K562 (cell line): ENCODE measurements around the gene OR8B8. TPM values are rescaled to one million over a fixed set of nuclear protein-coding genes. Genes with fewer than 3 reads are reported as not detected.
A peak's percentile ranks its signal among the peaks of the same experiment; 100 is the strongest.

ENCODE experiments used
- ATAC-seq: fragments of 200-7000 bp; cut with Tn5 transposase; 3 replicates; pipeline ENCODE4 v1.9.1; 2020; ENCODE audit warnings: moderate library complexity
- BruUV-seq: library from RNA; stranded (reverse); fragments of 400-500 nt; replicated peaks from 2 replicates; lab custom pipeline; 2021; lab: Mats Ljungman, UMichigan
- CTCF ChIA-PET: fragments of 300-600 bp; formaldehyde crosslinking; extraction: SDS; loops from one replicate; lab custom pipeline; 2021; ENCODE audit warnings: low intra/inter-chr PET ratio; lab: Yijun Ruan, JAX
- POLR2A ChIA-PET: fragments of 300-600, 350-650 bp; sonication (Branson Sonifier 250); formaldehyde crosslinking; extraction: SDS; loops from one replicate; lab custom pipeline; 2021; ENCODE audit warnings: antibody characterized with exemption, inconsistent platforms; lab: Yijun Ruan, JAX
- DNase-seq, 4 experiments: peaks; one replicate each; pipeline versions ENCODE4 v3.0.0 to v3.0.0-alpha.2; 2011 to 2018; ENCODE audit warnings: low spot score in 3 of 4, mixed read lengths in 3 of 4; ENCODE audit errors: extremely low read depth in 1 of 4
- FAIRE-seq: peaks from 2 replicates; lab custom pipeline; 2011; peaks lifted over from hg19 to GRCh38; lab: Jason Lieb, UNC
- H2AFZ ChIP-seq: 2 replicates; pipeline ENCODE4 v1.6.0; 2011; ENCODE audit warnings: low read depth, low read length, control low read depth, inconsistent platforms
- H3K27ac ChIP-seq: fragments of 200-600 bp; 3 replicates; pipeline ENCODE4 v1.8.0; 2011; ENCODE audit warnings: low read depth, mild to moderate bottlenecking, control low read depth, inconsistent platforms, low read length, moderate library complexity, mixed read lengths; ENCODE audit errors: extremely low read depth
- H3K27me3 ChIP-seq, 2 experiments: fragments of 300-600 bp in 1 of 2; 2 replicates in 1 of 2; 3 replicates in 1 of 2; pipeline versions ENCODE4 v1.6.0 to v1.8.0; 2011; ENCODE audit warnings: inconsistent platforms in 2 of 2, low read length in 2 of 2, mild to moderate bottlenecking in 1 of 2, mixed read lengths in 1 of 2, moderate library complexity in 1 of 2; ENCODE audit not compliant: control insufficient read depth in 2 of 2, insufficient read depth in 2 of 2
- H3K36me3 ChIP-seq: fragments of 300-600 bp; 3 replicates; pipeline ENCODE4 v1.8.0; 2011; ENCODE audit warnings: mild to moderate bottlenecking, low read length, inconsistent platforms; ENCODE audit not compliant: control insufficient read depth, insufficient read depth
- H3K4me1 ChIP-seq, 2 experiments: fragments of 200-600 bp in 1 of 2; replicated peaks in 1 of 2; 2 replicates in 1 of 2; 3 replicates in 1 of 2; pipeline versions ENCODE4 v1.5.1 to v1.8.0; 2011; ENCODE audit warnings: inconsistent platforms in 2 of 2, low read length in 2 of 2, mild to moderate bottlenecking in 1 of 2, mixed read lengths in 1 of 2, moderate library complexity in 1 of 2; ENCODE audit not compliant: control insufficient read depth in 2 of 2, insufficient read depth in 2 of 2
- H3K4me2 ChIP-seq: 2 replicates; pipeline ENCODE4 v1.6.1; 2011; ENCODE audit warnings: low read length, control low read depth, inconsistent platforms, mixed read lengths; ENCODE audit not compliant: insufficient read depth
- H3K4me3 ChIP-seq: fragments of 200-600 bp; sonication (generic), shearing (Covaris generic); 2 replicates; pipeline ENCODE4 v1.5.1; 2016; ENCODE audit warnings: control low read depth, inconsistent platforms
- H3K79me2 ChIP-seq: fragments of 200-600 bp; 3 replicates; pipeline ENCODE4 v1.8.0; 2011; ENCODE audit warnings: low read length, inconsistent platforms; ENCODE audit not compliant: control insufficient read depth, insufficient read depth
- H3K9ac ChIP-seq, 2 experiments: 2 replicates each; pipeline versions ENCODE4 v1.6.0 to v1.6.1; 2011; ENCODE audit warnings: low read depth in 2 of 2, low read length in 2 of 2, control low read depth in 1 of 2, inconsistent platforms in 1 of 2, mild to moderate bottlenecking in 1 of 2, mixed read lengths in 1 of 2; ENCODE audit not compliant: insufficient read depth in 1 of 2
- H3K9me1 ChIP-seq: one replicate; pipeline ENCODE4 v1.6.0; 2011; ENCODE audit warnings: inconsistent platforms, mild to moderate bottlenecking, low read length, moderate library complexity; ENCODE audit not compliant: control insufficient read depth, insufficient read depth
- H3K9me3 ChIP-seq: replicated peaks from 2 replicates; pipeline ENCODE4 v1.5.1; 2011; ENCODE audit warnings: low read depth, low read length, inconsistent platforms; ENCODE audit not compliant: control insufficient read depth, insufficient read depth
- H4K20me1 ChIP-seq: replicated peaks from 2 replicates; pipeline ENCODE4 v1.6.1; 2011; ENCODE audit warnings: low read length, inconsistent platforms, mixed read lengths; ENCODE audit not compliant: control insufficient read depth, insufficient read depth
- ADNP ChIP-seq: fragments of 200-800 bp; sonication (Bioruptor generic); IDR thresholded peaks from 2 replicates; pipeline ENCODE4 v1.6.1; 2016; ENCODE audit warnings: missing genetic modification characterization, missing compliant biosample characterization
- BRD4 ChIP-seq: fragments of 200-600 bp; sonication (generic); IDR thresholded peaks from 2 replicates; pipeline ENCODE4 v1.6.1; 2017; ENCODE audit warnings: inconsistent platforms
- CXXC5 ChIP-seq: fragments of 250-450 bp; sonication (Bioruptor Pico); IDR thresholded peaks from 2 replicates; pipeline ENCODE4 v1.8.0; 2022; ENCODE audit warnings: inconsistent platforms, mild to moderate bottlenecking, moderate library complexity
- FOSL1 ChIP-seq: fragments of 200-800 bp; sonication (Bioruptor generic); conservative IDR thresholded peaks from 2 replicates; pipeline ENCODE4 v1.6.1; 2016; ENCODE audit warnings: missing genetic modification characterization, missing compliant biosample characterization
- GABPA ChIP-seq: fragments of 200-800 bp; sonication (Bioruptor generic); conservative IDR thresholded peaks from 2 replicates; pipeline ENCODE4 v1.6.1; 2016; ENCODE audit warnings: low read depth, missing genetic modification characterization, missing compliant biosample characterization
- GABPB2 ChIP-seq: fragments of 250-450 bp; sonication (Bioruptor Pico); conservative IDR thresholded peaks from 2 replicates; pipeline ENCODE4 v1.5.1; 2021; ENCODE audit warnings: mild to moderate bottlenecking
- HMG20A ChIP-seq: fragments of 450-650 bp; formaldehyde crosslinking; conservative IDR thresholded peaks from 2 replicates; pipeline ENCODE4 v1.4.0; 2020; ENCODE audit warnings: mild to moderate bottlenecking, mixed read lengths
- MED1 ChIP-seq: sonication (generic); formaldehyde crosslinking; IDR thresholded peaks from 2 replicates; pipeline ENCODE4 v1.8.1; 2023; ENCODE audit warnings: missing genetic modification reagents, borderline replicate concordance
- NFXL1 ChIP-seq: fragments of 450-650 bp; formaldehyde crosslinking; IDR thresholded peaks from 2 replicates; pipeline ENCODE4 v1.4.0; 2021; ENCODE audit warnings: mild to moderate bottlenecking
- POLR2AphosphoS2 ChIP-seq: IDR thresholded peaks from 2 replicates; pipeline ENCODE4 v1.6.1; 2012; ENCODE audit warnings: low read length, improper control_type of control experiment
- POLR3A ChIP-seq: IDR thresholded peaks from 2 replicates; pipeline ENCODE4 v1.6.1; 2011; ENCODE audit warnings: borderline replicate concordance, mild to moderate bottlenecking, moderate library complexity; ENCODE audit not compliant: insufficient read length, insufficient read depth; ENCODE audit errors: extremely low read depth
- PREB ChIP-seq: sonication (generic); formaldehyde crosslinking; IDR thresholded peaks from 2 replicates; pipeline ENCODE4 v1.8.1; 2023; ENCODE audit warnings: mild to moderate bottlenecking, missing genetic modification reagents
- SMARCA4 ChIP-seq: fragments of 450-650 bp; IDR thresholded peaks from 2 replicates; pipeline ENCODE4 v1.6.1; 2016
- YBX1 ChIP-seq: fragments of 450-650 bp; IDR thresholded peaks from 2 replicates; pipeline ENCODE4 v1.7.1; 2016; ENCODE audit warnings: mild to moderate bottlenecking
- ZBTB26 ChIP-seq: fragments of 450-650 bp; formaldehyde crosslinking; IDR thresholded peaks from 2 replicates; pipeline ENCODE4 v1.4.0; 2022; ENCODE audit warnings: missing genetic modification characterization
- WGBS: fragments of 100-300 bp; shearing (Covaris generic); methylation state at CpG from one replicate; pipeline ENCODE4 v1.1.6; 2016; ENCODE audit warnings: low coverage, mixed read lengths; ENCODE audit not compliant: insufficient coverage; ENCODE audit errors: missing lambda C conversion rate; 5-methylcytosine and 5-hydroxymethylcytosine counted together
- in situ Hi-C: fragments of 300-500 bp; cut with MboI; formaldehyde crosslinking; loops from 4 replicates; pipeline ENCODE4 v1.15.0; 2018; ENCODE audit warnings: inconsistent platforms, mixed read lengths
- intact Hi-C: fragments of 100-400 bp; cut with micrococcal nuclease; formaldehyde crosslinking; loops from 2 replicates; pipeline ENCODE4 v1.14.2; 2022
- polyA plus RNA-seq, 8 experiments: library from polyadenylated mRNA; depleted of rRNA in 4 of 8; stranded (reverse) in 5 of 8; unstranded in 3 of 8; fragments of >200 nt; fragmentation: Nextera tagmentation in 2 of 8; fragmentation: Illumina TruSeq in 1 of 8; extraction: Ambion mirVana in 2 of 8; extraction: Trizol in 1 of 8; gene quantifications; 2 replicates each; pipeline versions ENCODE4 v1.2.1 to v1.2.3, GENCODE V29; 2011 to 2014; ENCODE audit warnings: inconsistent platforms in 1 of 8, missing spikeins in 1 of 8
- total RNA-seq, 7 experiments: library from RNA; depleted of rRNA in 6 of 7; stranded (reverse); fragments of >200 nt in 6 of 7; fragmentation: Illumina TruSeq in 2 of 7; extraction: Trizol in 2 of 7; gene quantifications; 2 replicates each; pipeline versions ENCODE4 v1.2.1 to v1.2.3, GENCODE V29; 2011 to 2021; ENCODE audit warnings: low replicate concordance in 1 of 7

Gene OR8B8
- total and polyA plus RNA-seq, 9 of the 15 experiments (the other 6 are each of a cell fraction or from before 2014, with no cell fraction given) = 0.18 TPM; not detected in 8

GRCh38 chr11:124465368-124465767 is 19.9 kb upstream of the OR8B8 start:
- Histone ChIP-seq H4K20me1 (no peaks in the 10 kb centered on the region), H3K4me1 (no peaks in the 10 kb centered on the region), H3K4me2 (no peak overlapping the region), H3K36me3 (no peaks in the 10 kb centered on the region), H3K79me2 (no peaks in the 10 kb centered on the region), H3K4me3 (no peak overlapping the region), H3K9me3 (no peaks in the 10 kb centered on the region), H3K9ac (no peak overlapping the region), H3K27ac (no peak overlapping the region), H3K9me1 (no peaks in the 10 kb centered on the region), H3K27me3 (no peaks in the 10 kb centered on the region), H2AFZ (no peak overlapping the region)
- intact Hi-C loops (no loop called here), in situ Hi-C loops (no loop called here)
- no peak for FAIRE-seq
- ChIA-PET CTCF (interaction anchor here (0.6 kb wide), 1 partner anchor 121 kb away, joined by 3 read pairs; no protein-coding TSS in a partner anchor), POLR2A (no interaction called here)
- TF ChIP-seq YBX1 = no peak
- TF ChIP-seq GABPA = 0 out of 2 replicates have a peak, but pooled peaks have one; percentile 8
- TF ChIP-seq CXXC5 = no peak
- no TSS peak for BruUV-seq
- no peak for ATAC-seq
- DNase-seq = no peak
- WGBS = 12% methylated on average over 4 of the region's 4 CpGs

GRCh38 chr11:124463990-124464389 is 18.5 kb upstream of the OR8B8 start:
- Histone ChIP-seq H3K36me3 (no peaks in the 10 kb centered on the region), H3K9me1 (no peaks in the 10 kb centered on the region), H3K27me3 (no peaks in the 10 kb centered on the region), H3K4me3 (no peak overlapping the region), H3K27ac (no peak overlapping the region), H2AFZ (no peak overlapping the region), H3K9me3 (no peaks in the 10 kb centered on the region), H3K4me1 (no peaks in the 10 kb centered on the region), H3K79me2 (no peaks in the 10 kb centered on the region), H3K4me2 (no peak overlapping the region), H4K20me1 (no peaks in the 10 kb centered on the region), H3K9ac (no peak overlapping the region; a peak in 1 of 4 replicates)
- in situ Hi-C loops = no loop called here
- intact Hi-C loops = no loop called here
- ChIA-PET POLR2A (no interaction called here), CTCF (no interaction called here)
- BruUV-seq = no TSS peak
- no peak for TF ChIP-seq ADNP
- no peak for TF ChIP-seq PREB (CRISPR knock-in tag)
- no peak for TF ChIP-seq SMARCA4
- no peak for TF ChIP-seq FOSL1 (tag)
- TF ChIP-seq POLR3A = no peak
- TF ChIP-seq ZBTB26 (CRISPR knock-in tag) = no peak
- TF ChIP-seq NFXL1 = no peak
- no peak for TF ChIP-seq GABPB2 (CRISPR knock-in tag)
- no peak for TF ChIP-seq MED1 (CRISPR knock-in tag)
- no peak for TF ChIP-seq HMG20A (CRISPR knock-in tag)
- no peak for TF ChIP-seq BRD4
- TF ChIP-seq POLR2AphosphoS2 = no peak
- DNase-seq (no peak), FAIRE-seq (no peak), ATAC-seq (peak; percentile 34; the same call in 1 of the 3 replicates)
- WGBS = 36% methylated on average over 5 of the region's 5 CpGs
